ENCODE results near the gene DENND2A.
A peak's percentile ranks its signal among the peaks of the same experiment; 100 is the strongest.

GRCh38 chr7:140517546-140518369 is 122.9 kb downstream of the DENND2A start:
- TF ChIP-seq POLR2AphosphoS5 (IDR thresholded peaks at IDR 0.05) (peak; percentile 58 to 72 (median 72)), POLR2A (IDR thresholded peaks at IDR 0.05) (no peak)

All from spleen (tissue), 3 donors.